OCI-LY7 (cell line): ENCODE data around the gene FHIP1A. TPM values are rescaled to one million over a fixed set of nuclear protein-coding genes. Genes with fewer than 3 reads are reported as not detected.

Experiments
- BruUV-seq: library from RNA; stranded (reverse); fragments of 400-500 nt; replicated peaks from 2 replicates; lab custom pipeline; 2021; lab: Mats Ljungman, UMichigan
- CTCF ChIA-PET: fragments of 300-600 bp; sonication (Branson Sonifier 250); formaldehyde crosslinking; loops from one replicate; lab custom pipeline; 2022; ENCODE audit warnings: antibody characterized with exemption; ENCODE audit not compliant: unreplicated experiment; lab: Charles Lee
- POLR2A ChIA-PET: fragments of 300-600 bp; sonication (Branson Sonifier 250); formaldehyde crosslinking; loops from one replicate; lab custom pipeline; 2022; ENCODE audit warnings: antibody characterized with exemption; lab: Charles Lee
- DNase-seq: peaks from one replicate; pipeline ENCODE4 v3.0.0-alpha.2; 2015; ENCODE audit warnings: low spot score
- H2AFZ ChIP-seq: fragments of 200-600 bp; sonication (generic), shearing (Covaris generic); 2 replicates; pipeline ENCODE4 v1.6.1; 2014; ENCODE audit warnings: mild to moderate bottlenecking, antibody characterized with exemption, low read length, moderate library complexity
- H3K27ac ChIP-seq: fragments of 200-600 bp; sonication (generic); 2 replicates; pipeline ENCODE4 v1.5.1; 2014; ENCODE audit warnings: mixed run types, low read depth, mild to moderate bottlenecking, moderate library complexity, low read length, inconsistent platforms; ENCODE audit not compliant: poor library complexity, severe bottlenecking
- H3K36me3 ChIP-seq: fragments of 200-600 bp; sonication (generic); 2 replicates; pipeline ENCODE4 v1.6.1; 2014; ENCODE audit warnings: mild to moderate bottlenecking, antibody characterized with exemption, low read length, moderate library complexity, mixed read lengths; ENCODE audit not compliant: insufficient read depth
- H3K4me1 ChIP-seq: fragments of 200-600 bp; sonication (generic); 2 replicates; pipeline ENCODE4 v1.5.1; 2014; ENCODE audit warnings: mild to moderate bottlenecking, low read length; ENCODE audit not compliant: insufficient read depth, poor library complexity, severe bottlenecking
- H3K4me2 ChIP-seq: fragments of 200-600 bp; sonication (generic); 2 replicates; pipeline ENCODE4 v1.6.1; 2014; ENCODE audit warnings: mild to moderate bottlenecking, low read length
- H3K4me3 ChIP-seq: fragments of 200-600 bp; sonication (generic); 2 replicates; pipeline ENCODE4 v1.5.1; 2014; ENCODE audit warnings: mild to moderate bottlenecking, low read depth, low read length; ENCODE audit not compliant: poor library complexity, severe bottlenecking
- H3K79me2 ChIP-seq: fragments of 200-600 bp; sonication (generic); 2 replicates; pipeline ENCODE4 v1.6.1; 2016; ENCODE audit warnings: low read depth, mild to moderate bottlenecking, low read length, moderate library complexity, mixed read lengths; ENCODE audit not compliant: insufficient read depth
- H3K9me2 ChIP-seq: fragments of 200-600 bp; sonication (generic); 2 replicates; pipeline ENCODE4 v1.6.1; 2016; ENCODE audit warnings: mild to moderate bottlenecking, low read length, mixed read lengths; ENCODE audit not compliant: insufficient read depth
- H3K9me3 ChIP-seq: fragments of 200-600 bp; sonication (generic); 2 replicates; pipeline ENCODE4 v1.6.1; 2014; ENCODE audit warnings: mild to moderate bottlenecking, mixed run types, low read length, mixed read lengths
- H4K20me1 ChIP-seq: fragments of 200-600 bp; sonication (generic); 2 replicates; pipeline ENCODE4 v1.6.1; 2014; ENCODE audit warnings: mild to moderate bottlenecking, antibody characterized with exemption, low read length, moderate library complexity, mixed read lengths; ENCODE audit not compliant: insufficient read depth
- EZH2phosphoT487 ChIP-seq: fragments of 200-600 bp; sonication (generic); IDR thresholded peaks from 2 replicates; pipeline ENCODE4 v1.6.1; 2018; ENCODE audit warnings: low read depth, borderline replicate concordance, mild to moderate bottlenecking, mixed run types, antibody characterized with exemption, low read length, moderate library complexity, mixed read lengths
- intact Hi-C: fragments of 100-400 bp; cut with micrococcal nuclease; formaldehyde crosslinking; loops from one replicate; pipeline ENCODE4 v1.10.0; 2022; ENCODE audit not compliant: unreplicated experiment
- total RNA-seq, 2 experiments: library from RNA; depleted of rRNA in 1 of 2; stranded (reverse); fragments of >200 nt in 1 of 2; shearing (Covaris generic) in 1 of 2; gene quantifications; 2 replicates each; pipeline ENCODE4 v1.2.3, GENCODE V29; 2014 to 2022
- TF ChIP-seq, protein P1 (sequence below): fragments of 200-600 bp; sonication (generic); conservative IDR thresholded peaks from 2 replicates; pipeline ENCODE4 v1.5.1; 2014; ENCODE audit warnings: mild to moderate bottlenecking, antibody characterized with exemption, low read length, moderate library complexity, mixed read lengths

FHIP1A gene
- total RNA-seq, 2 experiments from 2014 or later, result not detected

DNA sequence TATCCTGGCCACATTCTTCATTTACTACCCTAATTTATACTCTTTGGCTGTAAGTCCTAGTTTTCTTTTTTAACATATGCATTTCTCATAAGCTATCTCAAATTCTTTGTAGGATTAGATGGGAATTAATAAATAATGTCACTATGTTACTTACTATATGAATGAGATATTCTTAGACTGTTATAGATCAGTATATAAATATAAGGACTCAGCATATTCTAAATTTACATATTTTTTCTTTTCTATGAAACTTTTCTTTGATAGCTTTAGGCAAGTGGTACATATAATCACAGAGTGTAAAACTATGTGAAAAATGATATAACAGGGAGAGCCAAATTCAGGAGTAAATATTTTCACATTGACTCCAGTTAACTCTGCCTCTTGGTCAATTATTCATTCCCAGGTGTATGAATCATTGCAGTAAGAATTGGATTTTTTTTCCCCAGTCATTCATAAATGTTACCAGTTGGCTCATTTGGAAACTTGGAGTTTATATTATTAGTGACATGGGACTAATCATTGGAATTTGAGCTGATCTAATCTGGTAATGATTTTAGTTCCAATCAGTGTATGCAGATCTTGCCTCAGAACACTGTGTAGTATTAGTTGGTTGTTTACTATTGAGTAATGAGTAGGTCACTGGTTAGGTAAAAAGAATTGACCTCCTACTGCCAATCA is 25.3 kb downstream of the FHIP1A start:
- no peak overlapping the region for H3K27ac ChIP-seq
- H3K9me2 ChIP-seq, result no peaks in the 10 kb centered on the region
- H4K20me1 ChIP-seq, result no peaks in the 10 kb centered on the region
- intact Hi-C loops, result no loop called here
- no peaks in the 10 kb centered on the region for H3K36me3 ChIP-seq
- ChIA-PET CTCF (no interaction called here), POLR2A (no interaction called here)
- no peak for TF ChIP-seq EZH2phosphoT487
- TF ChIP-seq, protein P1, sequence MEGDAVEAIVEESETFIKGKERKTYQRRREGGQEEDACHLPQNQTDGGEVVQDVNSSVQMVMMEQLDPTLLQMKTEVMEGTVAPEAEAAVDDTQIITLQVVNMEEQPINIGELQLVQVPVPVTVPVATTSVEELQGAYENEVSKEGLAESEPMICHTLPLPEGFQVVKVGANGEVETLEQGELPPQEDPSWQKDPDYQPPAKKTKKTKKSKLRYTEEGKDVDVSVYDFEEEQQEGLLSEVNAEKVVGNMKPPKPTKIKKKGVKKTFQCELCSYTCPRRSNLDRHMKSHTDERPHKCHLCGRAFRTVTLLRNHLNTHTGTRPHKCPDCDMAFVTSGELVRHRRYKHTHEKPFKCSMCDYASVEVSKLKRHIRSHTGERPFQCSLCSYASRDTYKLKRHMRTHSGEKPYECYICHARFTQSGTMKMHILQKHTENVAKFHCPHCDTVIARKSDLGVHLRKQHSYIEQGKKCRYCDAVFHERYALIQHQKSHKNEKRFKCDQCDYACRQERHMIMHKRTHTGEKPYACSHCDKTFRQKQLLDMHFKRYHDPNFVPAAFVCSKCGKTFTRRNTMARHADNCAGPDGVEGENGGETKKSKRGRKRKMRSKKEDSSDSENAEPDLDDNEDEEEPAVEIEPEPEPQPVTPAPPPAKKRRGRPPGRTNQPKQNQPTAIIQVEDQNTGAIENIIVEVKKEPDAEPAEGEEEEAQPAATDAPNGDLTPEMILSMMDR, result no peak
- DNase-seq, result no peak
- H3K9me3 ChIP-seq, result no peaks in the 10 kb centered on the region
- no peak overlapping the region for H2AFZ ChIP-seq
- H3K79me2 ChIP-seq, result no peaks in the 10 kb centered on the region
- H3K4me1 ChIP-seq, result no peaks in the 10 kb centered on the region
- H3K4me3 ChIP-seq, result no peak overlapping the region
- H3K4me2 ChIP-seq, result no peak overlapping the region
- no TSS peak for BruUV-seq

- Histone ChIP-seq H3K27ac (no peak overlapping the region), H3K9me2 (no peaks in the 10 kb centered on the region), H2AFZ (no peak overlapping the region), H4K20me1 (no peaks in the 10 kb centered on the region), H3K4me2 (no peak overlapping the region), H3K79me2 (no peaks in the 10 kb centered on the region), H3K4me3 (no peak overlapping the region), H3K36me3 (no peaks in the 10 kb centered on the region), H3K9me3 (no peaks in the 10 kb centered on the region), H3K4me1 (no peaks in the 10 kb centered on the region)
- ChIA-PET CTCF (no interaction called here), POLR2A (interaction anchor here (0.7 kb wide), 1 partner anchor 15 kb away, joined by 3 read pairs; no protein-coding TSS in a partner anchor)
- TF ChIP-seq, protein P1, result no peak
- TF ChIP-seq EZH2phosphoT487, result no peak
- no TSS peak for BruUV-seq
- no peak for DNase-seq
- intact Hi-C loops, result no loop called here
These were observed 27.1 kb downstream of the FHIP1A start for GRCh38 chr4:151436093-151436518.

- H3K4me1 ChIP-seq, result no peaks in the 10 kb centered on the region
- no peaks in the 10 kb centered on the region for H4K20me1 ChIP-seq
- no peaks in the 10 kb centered on the region for H3K9me3 ChIP-seq
- BruUV-seq, result no TSS peak
- no peak for TF ChIP-seq EZH2phosphoT487
- TF ChIP-seq, protein P1, result no peak
- no peak for DNase-seq
- intact Hi-C loops, result no loop called here
- no peak overlapping the region for H3K27ac ChIP-seq
- CTCF ChIA-PET, result no interaction called here
- H3K4me3 ChIP-seq, result no peak overlapping the region
- H3K9me2 ChIP-seq, result no peaks in the 10 kb centered on the region
- H3K4me2 ChIP-seq, result no peak overlapping the region
- no peak overlapping the region for H2AFZ ChIP-seq
- H3K36me3 ChIP-seq, result no peaks in the 10 kb centered on the region
- H3K79me2 ChIP-seq, result no peaks in the 10 kb centered on the region
- POLR2A ChIA-PET, result no interaction called here
These were observed 28.5 kb downstream of the FHIP1A start for GRCh38 chr4:151437505-151437904.
